Lung (tissue), 12 donors: ENCODE data around the gene ZNF570. TPM values are rescaled to one million over a fixed set of nuclear protein-coding genes. Genes with fewer than 3 reads are reported as not detected.

ENCODE experiments used
- ATAC-seq: fragments of 200-7000 bp; cut with Tn5 transposase; one replicate; pipeline ENCODE4 v1.9.1; 2020; ENCODE audit warnings: moderate number of reproducible peaks; ENCODE audit not compliant: insufficient read depth, low FRiP score
- DNase-seq, 3 donors: peaks; one replicate each; pipeline ENCODE4 v3.0.0-alpha.2; 2013 to 2017
- H3K27ac ChIP-seq, 2 donors: one replicate each; pipeline ENCODE4 v1.5.1; 2013; ENCODE audit warnings: mild to moderate bottlenecking in 2 of 2, moderate library complexity in 2 of 2, control low read depth in 1 of 2, inconsistent platforms in 1 of 2, low read depth in 1 of 2, low read length in 1 of 2
- H3K27me3 ChIP-seq, 3 donors: one replicate each; pipeline ENCODE4 v1.5.1; 2013; ENCODE audit warnings: low read length in 2 of 3; ENCODE audit not compliant: control insufficient read depth in 3 of 3, insufficient read depth in 3 of 3
- H3K36me3 ChIP-seq, 4 donors: one replicate each; pipeline ENCODE4 v1.5.1; 2013; ENCODE audit warnings: low read length in 4 of 4, mild to moderate bottlenecking in 1 of 4, moderate library complexity in 1 of 4; ENCODE audit not compliant: control insufficient read depth in 4 of 4, insufficient read depth in 4 of 4
- H3K4me1 ChIP-seq, 5 donors: one replicate each; pipeline ENCODE4 v1.5.1; 2013; ENCODE audit warnings: low read length in 5 of 5, mild to moderate bottlenecking in 2 of 5, moderate library complexity in 1 of 5; ENCODE audit not compliant: control insufficient read depth in 5 of 5, insufficient read depth in 5 of 5
- H3K4me3 ChIP-seq: one replicate; pipeline ENCODE4 v1.5.1; 2013; ENCODE audit warnings: mild to moderate bottlenecking, control low read depth, moderate library complexity
- H3K9ac ChIP-seq, 2 donors: one replicate each; pipeline ENCODE4 v1.5.1; 2013; ENCODE audit warnings: low read length in 2 of 2, control low read depth in 1 of 2; ENCODE audit not compliant: insufficient read depth in 1 of 2
- H3K9me3 ChIP-seq, 4 donors: one replicate each; pipeline ENCODE4 v1.5.1; 2013; ENCODE audit warnings: low read length in 3 of 4, mild to moderate bottlenecking in 1 of 4, moderate library complexity in 1 of 4; ENCODE audit not compliant: control insufficient read depth in 4 of 4, insufficient read depth in 3 of 4
- CTCF ChIP-seq: IDR thresholded peaks from 2 replicates; pipeline ENCODE4 v1.5.1; 2012; ENCODE audit warnings: mild to moderate bottlenecking; ENCODE audit errors: control extremely low read depth, extremely low read depth
- WGBS, 2 donors: extraction: QIAGEN DNeasy Blood & Tissue Kit; methylation state at CpG; one replicate each; pipeline ENCODE4 v1.1.7; 2013; 5-methylcytosine and 5-hydroxymethylcytosine counted together
- polyA plus RNA-seq, 2 donors: library from polyadenylated mRNA; stranded (reverse); fragments of 200-250 nt; gene quantifications; one replicate each; pipeline ENCODE4 v1.2.1, GENCODE V29; 2013
- total RNA-seq, 2 donors: library from RNA; depleted of rRNA in 1 of 2; stranded (reverse); fragments of >200 nt in 1 of 2; gene quantifications; one replicate each; pipeline ENCODE4 v1.2.1, GENCODE V29; 2014 to 2021
- donor health status: control.
- donor health status: control.
- donor health status: Bipolar disorder and iron deficiency.
- donor health status: healthy.
- donor health status: DM: yes; HTN: yes; CAD: no.

ZNF570 gene
- total and polyA plus RNA-seq, 4 donors: 1.1 to 8.8 (median 3.4) TPM

- no peak for DNase-seq
- Histone ChIP-seq H3K36me3 (peaks cover 12 to 39% (median 27%) of the 10 kb centered on the region in 4 donors), H3K9me3 (peaks cover 0 to 19% (median 7%) of the 10 kb centered on the region in 4 donors), H3K4me1 (peaks cover 0 to 12% (median 4%) of the 10 kb centered on the region in 5 donors), H3K27me3 (no peaks in the 10 kb centered on the region), H3K9ac (no peak overlapping the region), H3K27ac (no peak overlapping the region), H3K4me3 (no peak overlapping the region)
- ATAC-seq: no peak
- no peak for TF ChIP-seq CTCF
- 98 to 99% methylated on average over 9 of the region's 9 CpGs for WGBS, 2 donors
These were observed 3.0 kb downstream of the ZNF570 start for GRCh38 chr19:37472165-37472564.

GRCh38 chr19:37484406-37485168, 15.4 kb downstream of the ZNF570 start:
- H3K27ac ChIP-seq: no peak overlapping the region
- no peaks in the 10 kb centered on the region for H3K4me1 ChIP-seq
- 95 to 97% methylated on average over 8 of the region's 8 CpGs for WGBS, 2 donors
- DNase-seq (no peak), ATAC-seq (no peak)
- peaks cover 35 to 70% (median 46%) of the 10 kb centered on the region in 4 donors for H3K9me3 ChIP-seq
- H3K27me3 ChIP-seq: no peaks in the 10 kb centered on the region
- H3K36me3 ChIP-seq: peaks cover 13 to 59% (median 39%) of the 10 kb centered on the region in 4 donors
- no peak overlapping the region for H3K9ac ChIP-seq
- no peak for TF ChIP-seq CTCF
- no peak overlapping the region for H3K4me3 ChIP-seq

- H3K36me3 ChIP-seq: no peaks in the 10 kb centered on the region
- ATAC-seq (no peak), DNase-seq (no peak)
- peaks cover 0 to 38% (median 16%) of the 10 kb centered on the region in 4 donors for H3K9me3 ChIP-seq
- no peak overlapping the region for H3K27ac ChIP-seq
- WGBS, 2 donors: 79 to 81% methylated on average over 3 of the region's 3 CpGs
- no peak for TF ChIP-seq CTCF
- H3K4me3 ChIP-seq: no peak overlapping the region
- no peak overlapping the region for H3K9ac ChIP-seq
- H3K4me1 ChIP-seq: no peaks in the 10 kb centered on the region
- H3K27me3 ChIP-seq: no peaks in the 10 kb centered on the region
These were observed 23.1 kb downstream of the ZNF570 start for GRCh38 chr19:37492213-37492612.
